Body of pancreas (tissue), 4 donors: ENCODE results near the gene TACR1. TPM values are rescaled to one million over a fixed set of nuclear protein-coding genes. Genes with fewer than 3 reads are reported as not detected.

ENCODE experiments used
- ATAC-seq: fragments of 150-250 bp; one replicate; pipeline ENCODE4 v1.9.1; 2016
- DNase-seq, 4 donors: peaks; one replicate each; pipeline ENCODE4 v3.0.0-alpha.2; 2019
- H3K27ac ChIP-seq, 4 donors: fragments of 200-600 bp; sonication (generic); 1 replicate in 3 of 4; 2 replicates in 1 of 4; pipeline versions ENCODE4 v1.5.1 to v1.6.1; 2016 to 2019; ENCODE audit warnings: mild to moderate bottlenecking in 1 of 4, mixed read lengths in 1 of 4, moderate library complexity in 1 of 4
- H3K27me3 ChIP-seq, 2 donors: fragments of 200-600 bp; sonication (generic); one replicate each; pipeline ENCODE4 v1.6.0; 2016; ENCODE audit warnings: mild to moderate bottlenecking in 1 of 2
- H3K36me3 ChIP-seq, 2 donors: fragments of 200-600 bp; sonication (generic); replicated peaks in 1 of 2; 2 replicates each; pipeline ENCODE4 v1.5.1; 2016; ENCODE audit warnings: low read depth in 2 of 2; ENCODE audit not compliant: insufficient read depth in 1 of 2
- H3K4me1 ChIP-seq: fragments of 200-600 bp; sonication (generic); one replicate; pipeline ENCODE4 v1.6.0; 2016
- H3K4me3 ChIP-seq, 2 donors: fragments of 200-600 bp; sonication (generic); 1 replicate in 1 of 2; 2 replicates in 1 of 2; pipeline ENCODE4 v1.5.1; 2016 to 2019
- H3K9me3 ChIP-seq, 3 donors: fragments of 200-600 bp; sonication (generic); 1 replicate in 2 of 3; 2 replicates in 1 of 3; pipeline ENCODE4 v1.5.1; 2016
- POLR2A ChIP-seq, 3 donors: fragments of 450-650 bp; IDR thresholded peaks; one replicate each; pipeline ENCODE4 v1.6.1; 2016; ENCODE audit warnings: antibody characterized with exemption in 3 of 3, mild to moderate bottlenecking in 2 of 3
- WGBS, 2 donors: methylation state at CpG; one replicate each; pipeline ENCODE4 v1.1.5; 2017; 5-methylcytosine and 5-hydroxymethylcytosine counted together
- intact Hi-C: fragments of 100-400 bp; cut with DNase I; formaldehyde crosslinking; loops from one replicate; pipeline ENCODE4 v1.15.1; 2023
- total RNA-seq, 2 donors: library from RNA; depleted of rRNA; stranded (reverse); fragments of >200 nt; gene quantifications; one replicate each; pipeline ENCODE4 v1.1.0, GENCODE V29; 2016
- TF ChIP-seq, protein P1 (sequence below), 7 experiments: fragments of 450-650 bp in 4 of 7; fragments of 200-600 bp in 3 of 7; sonication (generic) in 3 of 7; IDR thresholded peaks; one replicate each; pipeline ENCODE4 v1.5.1; 2016 to 2019; ENCODE audit warnings: antibody characterized with exemption in 7 of 7

Gene TACR1
- total RNA-seq, 2 donors from 2014 or later, result 0.52 TPM; not detected in 1

DNA sequence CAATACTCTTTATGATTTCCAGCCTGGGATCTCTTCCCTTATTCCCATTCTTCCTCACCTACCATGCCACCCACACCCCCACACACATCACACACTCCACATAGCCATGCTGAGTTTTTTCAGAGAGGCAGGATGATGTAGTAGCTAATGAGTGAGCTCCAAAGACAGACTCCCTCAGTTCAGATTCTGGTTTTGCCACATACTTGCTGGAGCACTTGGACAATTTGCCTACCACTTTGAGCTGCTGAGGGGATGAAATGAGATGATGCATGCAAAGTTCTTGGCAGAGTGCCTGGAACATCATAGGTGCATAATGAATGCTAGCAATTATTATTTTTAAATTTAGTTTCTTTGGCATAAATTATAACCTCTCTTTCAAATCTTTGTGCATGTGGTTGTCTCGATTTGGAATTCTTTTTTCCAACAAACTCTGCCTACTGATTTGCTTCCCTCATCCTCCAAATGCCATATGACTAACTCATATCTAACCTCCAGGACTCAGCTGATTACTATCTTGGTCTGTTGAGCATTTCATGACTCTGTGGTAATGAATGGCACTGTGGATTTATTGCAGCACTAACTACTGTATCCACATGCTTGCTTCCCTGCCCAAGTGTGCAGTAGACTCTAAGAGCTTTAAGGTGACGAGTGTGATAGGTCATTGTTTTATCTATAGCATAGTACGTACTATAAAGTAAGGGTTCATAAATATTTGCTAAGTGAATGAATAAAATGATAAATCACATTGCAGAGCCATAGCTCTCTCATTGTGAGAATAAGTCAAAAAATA is 99.1 kb downstream of the TACR1 start:
- ATAC-seq, result no peak
- TF ChIP-seq POLR2A (IDR thresholded peaks at IDR 0.05), result no peak
- TF ChIP-seq, protein P1, sequence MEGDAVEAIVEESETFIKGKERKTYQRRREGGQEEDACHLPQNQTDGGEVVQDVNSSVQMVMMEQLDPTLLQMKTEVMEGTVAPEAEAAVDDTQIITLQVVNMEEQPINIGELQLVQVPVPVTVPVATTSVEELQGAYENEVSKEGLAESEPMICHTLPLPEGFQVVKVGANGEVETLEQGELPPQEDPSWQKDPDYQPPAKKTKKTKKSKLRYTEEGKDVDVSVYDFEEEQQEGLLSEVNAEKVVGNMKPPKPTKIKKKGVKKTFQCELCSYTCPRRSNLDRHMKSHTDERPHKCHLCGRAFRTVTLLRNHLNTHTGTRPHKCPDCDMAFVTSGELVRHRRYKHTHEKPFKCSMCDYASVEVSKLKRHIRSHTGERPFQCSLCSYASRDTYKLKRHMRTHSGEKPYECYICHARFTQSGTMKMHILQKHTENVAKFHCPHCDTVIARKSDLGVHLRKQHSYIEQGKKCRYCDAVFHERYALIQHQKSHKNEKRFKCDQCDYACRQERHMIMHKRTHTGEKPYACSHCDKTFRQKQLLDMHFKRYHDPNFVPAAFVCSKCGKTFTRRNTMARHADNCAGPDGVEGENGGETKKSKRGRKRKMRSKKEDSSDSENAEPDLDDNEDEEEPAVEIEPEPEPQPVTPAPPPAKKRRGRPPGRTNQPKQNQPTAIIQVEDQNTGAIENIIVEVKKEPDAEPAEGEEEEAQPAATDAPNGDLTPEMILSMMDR (IDR thresholded peaks at IDR 0.05), result no peak
- 55 to 63% methylated on average over 3 of the region's 3 CpGs for WGBS, 2 donors
- no peak for DNase-seq
- Histone ChIP-seq H3K27me3 (no peaks in the 10 kb centered on the region), H3K4me1 (no peaks in the 10 kb centered on the region), H3K4me3 (no peak overlapping the region), H3K36me3 (no peaks in the 10 kb centered on the region), H3K9me3 (no peaks in the 10 kb centered on the region), H3K27ac (no peak overlapping the region)
- intact Hi-C loops, result no loop called here

GRCh38 chr2:75099521-75099922 is 99.8 kb downstream of the TACR1 start:
- intact Hi-C loops, result no loop called here
- H3K36me3 ChIP-seq, result no peaks in the 10 kb centered on the region
- H3K4me3 ChIP-seq, result no peak overlapping the region
- no peak for DNase-seq
- no peaks in the 10 kb centered on the region for H3K4me1 ChIP-seq
- ATAC-seq, result no peak
- 60 to 65% methylated on average over 4 of the region's 4 CpGs for WGBS, 2 donors
- no peak overlapping the region for H3K27ac ChIP-seq
- no peaks in the 10 kb centered on the region for H3K9me3 ChIP-seq
- H3K27me3 ChIP-seq, result no peaks in the 10 kb centered on the region
- no peak for TF ChIP-seq POLR2A (IDR thresholded peaks at IDR 0.05)
- TF ChIP-seq, protein P1 (IDR thresholded peaks at IDR 0.05), result no peak

- Histone ChIP-seq H3K4me3 (no peak overlapping the region), H3K4me1 (no peaks in the 10 kb centered on the region), H3K27me3 (no peaks in the 10 kb centered on the region), H3K9me3 (no peaks in the 10 kb centered on the region), H3K36me3 (no peaks in the 10 kb centered on the region), H3K27ac (no peak overlapping the region)
- ATAC-seq, result no peak
- TF ChIP-seq, protein P1 (IDR thresholded peaks at IDR 0.05), result peak in 4 of 7 experiments; percentile 11 to 42 (median 16)
- no peak for TF ChIP-seq POLR2A (IDR thresholded peaks at IDR 0.05)
- WGBS, 2 donors, result 38 to 47% methylated on average over 2 of the region's 2 CpGs
- intact Hi-C loops, result no loop called here
- no peak for DNase-seq
Measured at GRCh38 chr2:75098856-75099255, 100.5 kb downstream of the TACR1 start.

DNA sequence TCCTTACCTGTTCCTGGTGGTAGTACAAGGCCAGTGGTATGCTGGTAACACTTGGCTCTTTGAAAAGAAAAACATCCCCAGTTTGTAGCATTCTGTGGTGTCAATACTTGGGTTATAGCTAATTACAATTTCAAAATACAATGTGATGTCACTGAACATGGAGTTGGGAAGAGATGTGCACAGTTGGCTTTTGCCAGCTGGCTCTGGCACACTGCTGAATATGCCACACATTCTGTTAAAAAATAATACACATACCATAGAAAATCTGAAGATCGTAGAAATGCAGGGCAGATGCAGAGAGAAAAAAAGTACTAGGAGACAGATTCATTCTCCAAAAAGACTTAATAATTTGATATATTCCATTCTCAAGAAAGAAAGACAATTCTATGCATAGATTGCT is 101.5 kb downstream of the TACR1 start:
- DNase-seq (no peak), ATAC-seq (no peak)
- intact Hi-C loops, result no loop called here
- 67 to 71% methylated on average over 1 of the region's 1 CpG for WGBS, 2 donors
- Histone ChIP-seq H3K36me3 (no peaks in the 10 kb centered on the region), H3K4me3 (no peak overlapping the region), H3K27me3 (no peaks in the 10 kb centered on the region), H3K4me1 (no peaks in the 10 kb centered on the region), H3K9me3 (no peaks in the 10 kb centered on the region), H3K27ac (no peak overlapping the region)
- TF ChIP-seq POLR2A (IDR thresholded peaks at IDR 0.05), result no peak
- TF ChIP-seq, protein P1 (IDR thresholded peaks at IDR 0.05), result no peak

DNA sequence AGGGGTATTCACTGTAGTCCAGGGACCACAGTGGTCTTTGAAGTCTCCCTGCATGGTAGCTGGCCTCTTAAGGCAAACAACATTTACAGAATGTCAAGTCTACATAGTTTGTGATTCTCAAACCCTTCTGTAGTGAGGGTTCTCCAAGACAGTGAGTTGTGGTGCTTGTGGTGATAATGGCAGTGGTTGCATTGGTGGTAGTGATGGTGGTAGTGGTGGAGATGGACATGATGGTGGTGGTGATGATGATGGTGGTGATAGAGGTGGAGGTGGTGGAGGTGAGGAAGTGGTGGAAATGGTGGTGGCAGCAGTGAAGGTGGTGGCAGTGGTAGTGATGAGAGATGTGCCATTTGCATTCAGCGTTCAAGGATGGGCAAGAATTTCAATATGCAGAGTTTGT is 104.9 kb downstream of the TACR1 start:
- intact Hi-C loops, result no loop called here
- TF ChIP-seq, protein P1 (IDR thresholded peaks at IDR 0.05), result no peak
- TF ChIP-seq POLR2A (IDR thresholded peaks at IDR 0.05), result no peak
- H3K4me3 ChIP-seq, result no peak overlapping the region
- no peaks in the 10 kb centered on the region for H3K36me3 ChIP-seq
- H3K27me3 ChIP-seq, result no peaks in the 10 kb centered on the region
- H3K9me3 ChIP-seq, result no peaks in the 10 kb centered on the region
- no peaks in the 10 kb centered on the region for H3K4me1 ChIP-seq
- DNase-seq (no peak), ATAC-seq (no peak)
- 85 to 100% methylated on average over 1 of the region's 1 CpG for WGBS, 2 donors
- no peak overlapping the region for H3K27ac ChIP-seq
